HG02678 (cell line): Measurements from ENCODE around the gene PMPCA.
"Not testable (repeated sequence)": the region's sequence is repeated elsewhere in the genome, so short reads cannot be mapped to it uniquely, and the experiment has no call there.

ENCODE experiments used
- ATAC-seq: cut with Tn5 transposase; IDR thresholded peaks from one replicate; pipeline ENCODE4 v1.9.1; 2021; ENCODE audit warnings: mild to moderate bottlenecking, moderate library complexity; ENCODE audit not compliant: unreplicated experiment

The PMPCA gene

DNA sequence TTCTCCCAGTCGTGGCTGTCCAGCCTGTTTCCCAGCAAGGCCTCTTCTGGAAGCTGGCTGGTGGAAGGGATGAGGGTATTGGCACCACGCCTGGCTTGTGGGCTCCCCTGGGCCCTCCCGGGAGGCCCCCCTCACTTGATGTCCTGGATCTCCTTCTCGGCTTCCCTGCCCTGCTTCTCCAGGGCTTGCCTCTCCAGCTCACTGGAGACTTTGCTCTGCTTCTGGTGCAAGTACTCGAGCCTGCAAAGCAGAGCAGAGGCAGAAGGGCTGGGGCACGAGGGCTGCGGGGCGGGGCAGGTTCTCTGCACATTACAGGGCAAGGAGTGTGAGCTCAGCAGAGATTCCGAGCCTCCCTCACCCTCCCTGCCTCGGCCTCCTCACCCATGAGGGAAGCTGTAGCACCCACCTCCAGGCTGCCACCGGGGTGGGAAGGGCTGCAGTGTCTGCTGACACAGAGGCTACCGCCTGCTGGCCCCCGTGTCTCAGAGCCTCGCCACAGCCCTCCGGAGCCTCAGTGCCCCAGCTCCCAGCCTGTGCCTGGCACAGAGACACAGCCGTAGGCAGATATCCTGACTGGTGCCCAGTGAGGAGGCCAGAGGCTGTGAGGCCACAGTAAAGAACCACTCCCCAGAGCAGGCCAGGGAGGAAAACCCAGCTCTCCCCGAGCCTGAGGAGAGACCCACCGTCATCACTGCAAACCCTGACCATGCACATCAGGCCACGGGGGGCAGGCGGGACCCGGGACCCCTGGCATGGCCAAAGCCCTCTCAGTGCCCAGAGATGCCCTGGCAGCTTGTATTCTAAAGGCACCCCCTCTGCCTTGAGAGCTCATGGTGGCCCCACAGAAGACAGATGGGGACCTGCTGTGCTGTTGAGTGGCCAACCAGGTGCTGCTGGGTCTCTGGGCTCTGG is 17.7 kb upstream of the PMPCA start:
- no peak for ATAC-seq

- ATAC-seq, result no peak
Observed at GRCh38 chr9:136393531-136393930, 16.9 kb upstream of the PMPCA start.

DNA sequence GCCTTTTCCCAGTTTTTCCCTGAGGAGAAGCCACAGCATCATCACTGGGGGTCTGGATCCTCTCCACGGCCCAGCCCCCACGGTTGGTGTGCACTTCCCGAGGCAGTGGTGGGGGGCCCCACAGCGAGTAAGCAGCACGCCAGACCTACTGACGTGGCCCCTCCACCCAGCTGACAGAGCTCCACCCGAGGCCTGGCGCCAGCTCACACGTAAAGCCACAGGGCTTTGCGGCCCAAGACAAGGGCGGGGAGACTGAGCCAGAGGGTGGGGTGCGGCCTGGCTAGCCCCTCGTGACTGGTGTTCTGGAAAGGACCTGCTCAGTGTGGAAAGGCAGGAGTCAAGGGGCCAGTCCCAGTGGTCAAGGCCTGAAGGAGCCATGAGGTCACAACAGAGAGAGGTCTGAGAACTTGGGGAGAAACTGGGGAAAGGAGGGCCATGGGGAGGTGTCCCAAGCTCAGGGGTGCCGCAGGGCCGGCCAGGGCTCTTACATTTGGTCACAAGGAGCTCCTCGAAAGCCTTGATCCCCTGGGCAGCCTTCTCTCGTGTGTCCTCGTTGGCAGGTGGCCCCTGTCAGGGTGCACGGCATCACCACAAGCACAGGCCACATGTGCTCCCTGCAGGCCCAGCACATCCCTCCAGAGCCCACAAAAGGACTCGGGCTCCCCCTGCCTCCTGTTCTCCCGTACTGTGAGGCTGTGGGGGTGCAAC is 16.0 kb upstream of the PMPCA start:
- no peak for ATAC-seq

GRCh38 chr9:136395020-136395340 is 15.5 kb upstream of the PMPCA start:
- ATAC-seq, result no peak

DNA sequence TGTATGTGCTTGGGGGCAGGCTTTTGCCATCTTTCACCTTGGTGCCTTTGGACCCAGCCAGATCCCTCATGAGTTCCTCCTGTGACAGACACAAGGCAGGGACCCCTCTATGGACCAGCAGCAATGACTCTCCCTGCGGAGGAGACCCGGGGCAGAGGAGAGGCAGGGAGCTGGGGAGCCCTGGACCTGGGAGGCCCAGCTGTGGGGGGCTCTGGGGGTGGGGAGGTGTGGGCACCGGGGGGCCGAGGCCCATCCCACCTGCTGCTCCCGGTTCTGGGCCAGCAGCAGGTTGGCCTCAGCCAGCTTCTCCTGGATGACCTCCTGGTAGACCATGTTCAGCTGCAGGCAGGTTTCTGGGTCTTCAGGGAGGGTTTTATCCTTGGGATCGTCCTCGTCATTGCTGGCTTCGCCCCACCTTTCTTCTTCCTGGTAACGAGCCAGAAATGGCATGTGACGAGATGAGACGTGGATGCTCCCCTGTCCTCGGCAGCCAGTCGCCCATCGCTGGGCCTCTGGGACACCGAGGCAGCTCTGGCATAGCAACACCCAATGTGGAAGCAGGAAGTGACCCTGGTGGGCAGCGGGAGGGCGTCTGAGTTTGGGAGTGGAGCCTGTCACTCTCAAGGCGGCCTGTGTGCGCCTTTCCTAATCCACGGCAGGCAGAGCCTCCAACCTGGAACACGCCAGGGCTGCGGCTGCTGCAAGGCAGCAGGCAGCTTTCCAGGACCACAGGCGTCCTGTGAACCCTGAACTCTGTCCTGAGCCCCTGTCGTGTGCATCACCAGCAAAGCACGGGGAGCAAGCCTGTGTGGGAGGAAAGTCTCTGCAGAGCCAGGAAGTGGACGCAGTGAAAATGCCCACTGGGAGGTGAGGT is 14.9 kb upstream of the PMPCA start:
- no peak for ATAC-seq

DNA sequence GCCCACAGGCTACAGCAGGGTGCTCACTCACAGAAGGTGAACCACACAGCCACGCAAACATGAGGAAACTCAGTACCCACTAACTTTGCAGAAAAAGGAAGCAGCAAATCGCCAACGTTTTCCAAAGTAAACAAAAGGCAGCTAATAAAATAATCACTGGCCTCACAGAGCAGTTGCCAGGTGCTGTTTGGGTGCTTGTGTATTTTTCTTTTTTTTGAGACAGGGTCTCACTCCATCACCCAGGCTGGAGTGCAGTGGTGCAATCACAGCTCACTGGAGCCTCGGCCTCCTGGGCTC is 14.3 kb upstream of the PMPCA start:
- no peak for ATAC-seq

- no peak for ATAC-seq
Observed at GRCh38 chr9:136397643-136398042, 12.8 kb upstream of the PMPCA start.

DNA sequence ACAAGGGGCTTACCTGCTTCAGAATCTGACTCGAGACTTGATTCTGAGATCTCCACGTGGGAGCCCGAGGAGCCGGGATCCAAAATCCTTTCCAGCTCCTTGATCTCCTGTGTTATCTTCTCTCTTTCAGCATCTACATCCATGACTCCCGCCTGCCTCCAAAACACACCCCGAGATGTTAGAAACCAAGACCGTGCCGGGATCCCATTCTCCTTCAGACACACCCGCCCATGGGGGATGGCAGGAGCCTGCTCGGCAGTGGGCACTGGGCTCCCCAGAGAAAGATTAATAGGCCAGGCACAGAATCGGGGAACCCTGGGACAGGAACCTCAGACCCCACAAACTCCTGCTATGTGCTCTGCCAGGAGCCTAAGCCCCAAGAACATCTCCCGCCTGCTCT is 12.2 kb upstream of the PMPCA start:
- ATAC-seq, result no peak

DNA sequence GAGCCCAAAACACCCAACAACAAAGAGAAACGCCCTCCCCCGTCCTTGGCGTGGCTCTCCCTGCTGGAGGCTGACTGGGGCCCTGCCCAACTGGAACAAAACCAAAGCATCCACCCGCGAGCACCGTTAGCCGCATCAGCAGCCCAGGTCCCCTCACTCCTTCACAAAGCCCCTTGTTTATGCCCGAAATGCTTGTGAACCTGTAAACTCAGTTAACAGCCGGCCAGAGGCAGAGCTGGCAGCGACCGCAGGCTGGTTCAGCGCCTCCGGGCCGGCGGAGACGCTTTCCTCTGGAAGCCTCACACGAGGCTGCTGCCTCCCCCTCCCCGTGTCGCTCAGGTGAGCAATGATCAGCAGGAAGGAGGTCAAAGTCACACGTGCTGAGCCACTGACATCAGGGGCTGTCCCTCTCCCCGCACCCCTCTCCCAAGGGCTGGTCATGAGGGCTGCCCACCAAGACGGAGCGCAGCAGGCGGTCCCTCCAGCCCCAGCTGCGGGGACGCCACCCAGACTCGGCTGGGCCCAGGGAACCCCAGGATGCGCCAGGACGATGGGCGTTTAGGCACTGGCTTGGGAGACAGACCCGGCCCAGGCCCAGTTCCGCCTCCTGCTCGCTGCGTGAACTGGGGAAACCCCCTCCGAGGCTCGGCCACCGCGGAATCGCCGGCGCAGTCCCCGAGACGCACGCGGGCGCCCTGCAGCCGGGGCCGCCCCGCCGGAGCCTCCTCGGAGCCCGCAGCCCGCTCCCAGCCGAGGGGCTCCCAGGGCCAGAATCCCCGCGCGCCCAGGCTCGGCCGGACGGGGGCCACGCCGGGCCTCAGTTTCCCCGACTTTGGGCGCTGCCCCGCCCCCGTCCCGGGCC is 11.1 kb upstream of the PMPCA start:
- ATAC-seq, result no peak

DNA sequence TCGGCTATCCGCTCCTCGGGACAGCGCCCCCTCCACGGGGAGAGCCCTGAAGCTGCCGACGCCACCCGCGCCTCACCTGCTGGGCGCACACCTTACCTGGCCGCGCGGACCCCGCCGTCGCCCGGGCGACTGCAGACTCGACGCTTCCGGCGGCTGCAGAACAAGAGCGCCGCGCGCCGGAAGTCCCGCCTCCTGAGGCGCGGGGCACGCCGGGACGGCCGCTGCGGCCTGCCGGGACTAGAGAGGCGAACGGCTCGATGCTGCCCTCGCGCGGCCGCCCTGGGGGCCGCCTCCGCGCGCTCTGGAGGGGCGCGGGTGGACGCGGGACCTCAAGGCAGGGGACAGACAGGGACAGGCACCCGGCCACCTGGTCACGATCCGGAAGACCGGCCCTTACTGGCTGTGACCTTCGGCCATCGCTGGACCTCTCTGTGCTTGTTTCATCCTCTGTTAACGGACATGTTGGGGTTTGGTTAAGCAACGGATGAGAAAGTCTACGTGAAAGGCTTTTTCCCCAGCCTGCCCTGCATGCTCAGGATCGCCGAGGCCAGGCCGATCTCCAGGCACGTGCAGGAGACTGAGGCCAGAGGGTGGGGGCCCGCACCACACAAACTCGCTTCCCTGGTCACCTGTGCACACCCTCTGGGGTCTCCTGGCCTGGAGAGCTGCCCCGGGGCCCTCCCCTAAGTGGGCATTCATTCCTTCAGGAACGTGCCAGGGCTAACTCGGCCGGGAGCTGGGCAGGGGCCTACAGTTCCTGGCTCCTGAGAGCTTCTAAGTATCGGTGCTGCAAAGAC is 10.2 kb upstream of the PMPCA start, which contains the start of gene SNAPC4:
Gene SNAPC4, minus strand, starts transcription at position 133 of the 797 bp plus-strand sequence. CDS start 1,742 bp downstream, outside the sequence.
- ATAC-seq, result peak; percentile 75

DNA sequence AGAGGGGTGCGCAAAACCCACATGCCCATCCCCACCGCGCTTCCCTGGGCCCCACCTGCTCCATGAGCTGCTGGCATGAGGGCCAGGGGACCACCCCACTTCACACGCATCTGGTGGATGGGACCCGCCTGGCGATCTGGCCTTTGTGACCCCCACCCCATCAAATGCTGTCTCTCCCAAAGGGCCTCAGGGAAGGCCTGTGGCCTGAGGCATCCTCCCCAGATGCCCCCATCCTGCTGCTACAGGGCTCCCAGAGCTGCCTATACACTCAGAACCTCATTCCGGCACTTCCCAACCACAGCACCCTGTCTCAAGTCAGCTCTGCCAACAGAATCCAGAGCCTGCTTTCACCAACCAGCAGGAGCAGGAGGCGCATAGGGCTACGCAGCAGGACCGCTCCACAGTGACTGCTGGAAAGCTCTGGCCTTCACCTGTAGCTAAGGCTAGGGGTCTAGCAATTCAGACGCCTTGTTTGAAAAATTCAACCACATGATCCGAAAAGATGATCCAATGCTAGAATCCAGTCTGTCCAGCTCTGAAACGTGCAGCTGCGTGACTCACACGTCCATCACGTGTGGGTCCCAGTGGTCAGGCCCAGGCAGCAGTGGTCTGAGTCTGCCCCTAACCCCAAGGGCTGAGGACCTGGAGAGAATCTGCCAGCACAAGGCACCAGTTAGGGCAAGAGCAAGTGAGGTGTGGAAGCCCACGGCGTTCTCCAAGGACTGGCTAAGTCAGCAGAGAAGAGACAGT is 9.1 kb upstream of the PMPCA start:
- ATAC-seq, result no peak

DNA sequence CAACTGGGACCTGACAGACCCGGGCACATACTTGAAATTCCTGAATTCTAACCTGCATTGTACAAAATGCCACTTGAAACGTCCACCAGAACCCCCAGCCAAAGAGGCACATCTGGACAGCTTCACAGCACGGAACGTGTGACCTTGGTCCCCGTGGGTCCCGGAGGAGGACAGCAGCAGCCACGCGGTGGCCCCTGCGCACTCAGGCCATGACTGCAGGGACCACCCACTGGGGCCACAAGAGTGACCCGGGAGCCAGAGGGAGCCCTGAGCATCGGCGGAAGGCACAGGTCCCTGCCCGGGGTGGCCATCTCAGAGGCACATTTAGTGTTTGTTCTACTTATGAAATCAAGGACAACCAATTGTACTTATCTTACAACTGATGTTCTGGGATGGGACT is 8.4 kb upstream of the PMPCA start:
- no peak for ATAC-seq

DNA sequence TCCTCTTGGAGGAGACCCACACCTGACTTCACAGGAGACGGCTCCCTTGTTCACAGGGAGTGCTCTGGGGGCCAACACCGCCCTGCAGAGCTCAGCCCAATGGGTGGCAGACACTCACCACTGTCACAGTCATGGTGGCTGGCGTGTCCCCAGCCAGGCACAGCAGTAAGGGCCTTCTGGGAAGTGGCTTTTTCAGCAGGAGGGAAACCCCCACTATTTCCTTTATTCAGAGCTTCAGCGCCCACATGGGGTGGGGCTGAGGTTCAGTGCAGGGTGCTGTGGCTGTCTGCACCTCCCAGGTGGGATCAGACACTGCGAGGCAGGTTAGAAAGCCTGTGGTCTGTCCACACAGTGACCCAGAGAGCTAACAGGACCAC is 6.9 kb upstream of the PMPCA start:
- ATAC-seq, result no peak

DNA sequence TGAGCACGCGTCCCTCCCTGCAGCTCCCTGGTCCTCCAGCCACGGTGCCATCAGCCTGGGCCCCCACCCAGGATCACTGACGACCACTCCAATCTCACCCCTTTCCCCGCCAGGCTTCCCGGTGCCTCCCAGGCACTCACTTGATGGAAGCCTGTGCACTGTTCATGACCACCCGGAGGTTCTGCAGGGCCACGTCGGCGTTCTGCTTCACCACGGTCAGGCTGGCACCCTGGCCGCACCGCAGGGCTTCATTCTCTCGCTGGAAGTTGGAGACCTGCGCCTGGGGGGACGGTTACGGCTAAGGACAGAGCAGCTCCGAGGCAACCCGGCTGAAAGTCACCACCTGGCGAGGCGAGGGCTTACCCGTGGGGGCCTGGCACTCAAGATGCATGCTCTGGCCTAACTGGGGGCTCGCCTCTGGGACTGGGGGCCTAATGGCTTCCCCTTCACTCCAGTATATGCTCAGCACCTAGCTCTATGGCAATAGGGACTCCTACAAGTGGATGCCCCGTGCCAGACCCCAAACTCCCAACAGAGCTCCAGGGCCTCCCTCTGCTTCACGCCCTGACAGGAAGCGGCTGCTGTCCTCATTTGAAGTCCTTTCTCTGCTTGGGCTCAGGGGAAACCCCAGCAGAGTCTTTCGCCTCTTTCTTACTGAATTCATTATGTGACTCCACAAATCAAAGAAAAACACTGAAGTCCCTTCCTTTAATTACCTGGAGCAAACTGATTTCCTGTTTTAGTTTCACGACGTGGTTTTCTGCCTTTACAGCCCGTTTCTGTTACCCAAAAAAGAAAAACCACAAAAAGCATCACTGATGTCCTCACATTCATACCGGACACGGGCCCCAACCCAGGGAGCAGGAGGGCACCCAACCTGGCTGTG is 6.3 kb upstream of the PMPCA start:
- ATAC-seq, result no peak

- ATAC-seq, result no peak
Observed at GRCh38 chr9:136404801-136405136, 5.7 kb upstream of the PMPCA start.

DNA sequence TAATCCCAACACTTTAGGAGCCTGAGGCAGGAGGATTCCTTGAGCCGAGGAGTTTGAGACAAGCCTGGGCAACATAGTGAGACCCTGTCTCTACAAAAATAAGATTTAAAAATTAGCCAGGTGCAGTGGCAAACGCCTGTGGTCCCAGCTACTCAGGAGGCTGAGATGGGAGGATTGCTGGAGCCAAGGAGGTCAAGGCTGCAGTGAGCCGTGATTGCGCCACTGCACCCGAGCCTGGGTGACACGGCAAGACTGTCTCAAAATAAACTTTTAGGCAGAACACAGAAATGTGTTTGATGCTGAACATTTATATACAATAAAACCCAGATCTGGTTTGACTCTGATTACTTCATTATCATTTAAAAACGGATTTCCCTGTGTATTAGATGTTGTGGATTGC is 5.0 kb upstream of the PMPCA start:
- no peak for ATAC-seq

- ATAC-seq, result not testable (repeated sequence)
Observed at GRCh38 chr9:136405904-136406303, 4.6 kb upstream of the PMPCA start.

GRCh38 chr9:136407061-136407460 is 3.4 kb upstream of the PMPCA start:
- ATAC-seq, result not testable (repeated sequence)
